Neural cell (in vitro differentiated cells): Measurements from ENCODE around the gene RTL9. TPM values are rescaled to one million over a fixed set of nuclear protein-coding genes. Genes with fewer than 3 reads are reported as not detected.

Source experiments
- H2AFZ ChIP-seq: fragments of 200-600, 300-800 bp; sonication (generic), shearing (Covaris generic); 2 replicates; pipeline ENCODE4 v1.6.0; 2014; ENCODE audit warnings: low read depth, mild to moderate bottlenecking, antibody characterized with exemption, low read length, moderate library complexity
- H3F3A ChIP-seq: fragments of 200-600 bp; shearing (Covaris generic); 2 replicates; pipeline ENCODE4 v1.6.1; 2016; ENCODE audit warnings: mild to moderate bottlenecking, moderate library complexity, mixed read lengths, antibody characterized with exemption, low read length; ENCODE audit not compliant: insufficient read depth, poor library complexity, severe bottlenecking
- H3K27ac ChIP-seq: fragments of 200-600, 300-800 bp; sonication (generic), shearing (Covaris generic); 2 replicates; pipeline ENCODE4 v1.5.1; 2014; ENCODE audit warnings: mild to moderate bottlenecking, low read length, moderate library complexity
- H3K27me3 ChIP-seq: fragments of 300-800, 200-600 bp; sonication (generic), shearing (Covaris generic); 2 replicates; pipeline ENCODE4 v1.6.0; 2014; ENCODE audit warnings: mild to moderate bottlenecking, low read depth, low read length, moderate library complexity; ENCODE audit not compliant: insufficient read depth
- H3K36me3 ChIP-seq: fragments of 300-800, 200-600 bp; sonication (generic), shearing (Covaris generic); 2 replicates; pipeline ENCODE4 v1.5.1; 2014; ENCODE audit warnings: mild to moderate bottlenecking, antibody characterized with exemption, low read length, moderate library complexity; ENCODE audit not compliant: insufficient read depth
- H3K4me2 ChIP-seq: fragments of 300-800, 200-600 bp; sonication (generic), shearing (Covaris generic); 2 replicates; pipeline ENCODE4 v1.6.0; 2014; ENCODE audit warnings: mild to moderate bottlenecking, low read length
- H3K4me3 ChIP-seq: fragments of 300-800, 200-600 bp; sonication (generic), shearing (Covaris generic); 2 replicates; pipeline ENCODE4 v1.5.1; 2014; ENCODE audit warnings: mild to moderate bottlenecking, low read length, moderate library complexity
- H3K79me2 ChIP-seq: fragments of 200-600 bp; shearing (Covaris generic); replicated peaks from 2 replicates; pipeline ENCODE4 v1.6.0; 2014; ENCODE audit warnings: mild to moderate bottlenecking, low read length, moderate library complexity; ENCODE audit not compliant: insufficient read depth
- H3K9ac ChIP-seq: fragments of 300-800, 200-600 bp; sonication (generic), shearing (Covaris generic); 2 replicates; pipeline ENCODE4 v1.6.1; 2016; ENCODE audit warnings: mild to moderate bottlenecking, low read length, mixed read lengths
- H3K9me2 ChIP-seq: fragments of 200-600 bp; shearing (Covaris generic); 2 replicates; pipeline ENCODE4 v1.6.1; 2016; ENCODE audit warnings: mild to moderate bottlenecking, low read length, mixed read lengths; ENCODE audit not compliant: insufficient read depth
- H3K9me3 ChIP-seq: fragments of 200-600, 300-800 bp; sonication (generic), shearing (Covaris generic); 2 replicates; pipeline ENCODE4 v1.6.1; 2016; ENCODE audit warnings: mild to moderate bottlenecking, mixed run types, low read length, moderate library complexity, mixed read lengths
- H4K20me1 ChIP-seq: fragments of 200-600 bp; shearing (Covaris generic); 2 replicates; pipeline ENCODE4 v1.6.1; 2016; ENCODE audit warnings: mild to moderate bottlenecking, mixed run types; ENCODE audit not compliant: insufficient read depth
- CTCF ChIP-seq: fragments of 450-650 bp; IDR thresholded peaks from 2 replicates; pipeline ENCODE4 v1.5.1; 2014; ENCODE audit warnings: antibody characterized with exemption, mild to moderate bottlenecking, moderate library complexity; ENCODE audit not compliant: poor library complexity, severe bottlenecking
- EP300 ChIP-seq: fragments of 450-650 bp; conservative IDR thresholded peaks from 2 replicates; pipeline ENCODE4 v1.6.1; 2014; ENCODE audit warnings: antibody characterized with exemption, mild to moderate bottlenecking, moderate library complexity; ENCODE audit not compliant: poor library complexity, severe bottlenecking
- EZH2 ChIP-seq: fragments of 200-600, 300-800 bp; shearing (Covaris generic), sonication (generic); IDR thresholded peaks from 2 replicates; pipeline ENCODE4 v1.6.1; 2014; ENCODE audit warnings: antibody characterized with exemption, low read length, borderline replicate concordance, mild to moderate bottlenecking; ENCODE audit not compliant: insufficient read depth, poor library complexity, severe bottlenecking
- MXI1 ChIP-seq: fragments of 450-650 bp; conservative IDR thresholded peaks from 2 replicates; pipeline ENCODE4 v1.6.1; 2014; ENCODE audit warnings: antibody characterized with exemption, mild to moderate bottlenecking; ENCODE audit not compliant: poor library complexity, severe bottlenecking
- POLR2AphosphoS5 ChIP-seq: IDR thresholded peaks from 2 replicates; pipeline ENCODE4 v1.6.1; 2012
- RAD21 ChIP-seq: fragments of 450-650 bp; conservative IDR thresholded peaks from 2 replicates; pipeline ENCODE4 v1.6.1; 2014; ENCODE audit warnings: antibody characterized with exemption, mild to moderate bottlenecking, moderate library complexity
- REST ChIP-seq: IDR thresholded peaks from 2 replicates; pipeline ENCODE4 v1.6.1; 2012; ENCODE audit warnings: borderline replicate concordance
- SMC3 ChIP-seq: fragments of 450-650 bp; conservative IDR thresholded peaks from 2 replicates; pipeline ENCODE4 v1.6.1; 2014; ENCODE audit warnings: antibody characterized with exemption, mild to moderate bottlenecking, moderate library complexity; ENCODE audit not compliant: poor library complexity
- TAF1 ChIP-seq: IDR thresholded peaks from 2 replicates; pipeline ENCODE4 v1.6.1; 2012; ENCODE audit warnings: low read depth
- polyA plus RNA-seq: library from polyadenylated mRNA; depleted of rRNA; stranded (reverse); fragments of >200 nt; gene quantifications from 2 replicates; pipeline ENCODE4 v1.2.3, GENCODE V29; 2014

RTL9 gene
- polyA plus RNA-seq, 1 donor from 2014 or later = 0.58 TPM

DNA sequence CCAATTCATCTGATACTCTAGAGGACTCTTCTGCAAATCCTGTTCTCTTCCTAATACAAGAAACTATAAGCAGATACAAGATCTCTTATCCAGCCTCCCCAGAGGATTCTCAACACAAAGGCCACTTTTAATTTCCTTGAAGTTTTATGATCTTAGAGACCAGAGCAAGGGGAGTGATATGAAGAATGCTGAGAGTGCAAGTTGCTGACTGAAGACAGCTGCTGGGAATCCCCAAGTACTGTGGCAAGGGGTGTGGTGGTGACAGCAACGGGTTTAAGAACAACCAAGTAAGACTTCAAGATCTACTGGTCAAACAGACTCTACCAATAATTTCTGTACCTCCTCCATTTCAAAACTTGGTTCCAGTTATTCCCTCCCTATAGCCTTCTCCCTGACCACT is 47.8 kb upstream of the RTL9 start:
- no peak overlapping the region for H3K4me3 ChIP-seq
- no peaks in the 10 kb centered on the region for H3K9me3 ChIP-seq
- H3K27me3 ChIP-seq = no peaks in the 10 kb centered on the region
- no peaks in the 10 kb centered on the region for H3F3A ChIP-seq
- H3K79me2 ChIP-seq = peaks cover 4% of the 10 kb centered on the region
- H3K4me2 ChIP-seq = no peak overlapping the region
- TF ChIP-seq RAD21 (no peak), SMC3 (no peak), REST (no peak), EZH2 (no peak), TAF1 (no peak), POLR2AphosphoS5 (no peak), CTCF (no peak), MXI1 (no peak), EP300 (no peak)
- no peaks in the 10 kb centered on the region for H4K20me1 ChIP-seq
- no peak overlapping the region for H3K27ac ChIP-seq
- no peak overlapping the region for H2AFZ ChIP-seq
- H3K9ac ChIP-seq = no peak overlapping the region
- no peaks in the 10 kb centered on the region for H3K9me2 ChIP-seq
- no peaks in the 10 kb centered on the region for H3K36me3 ChIP-seq

- Histone ChIP-seq H3K4me2 (no peak overlapping the region), H3K79me2 (peaks cover 9% of the 10 kb centered on the region), H2AFZ (no peak overlapping the region), H3K4me3 (no peak overlapping the region), H3K9ac (no peak overlapping the region), H3K9me2 (no peaks in the 10 kb centered on the region), H3K27ac (no peak overlapping the region), H3K9me3 (no peaks in the 10 kb centered on the region), H3K27me3 (no peaks in the 10 kb centered on the region), H3F3A (no peaks in the 10 kb centered on the region), H3K36me3 (no peaks in the 10 kb centered on the region), H4K20me1 (no peaks in the 10 kb centered on the region)
- TF ChIP-seq MXI1 (no peak), POLR2AphosphoS5 (no peak), REST (no peak), RAD21 (no peak), TAF1 (no peak), SMC3 (no peak), EZH2 (no peak), EP300 (no peak), CTCF (no peak)
Observed at GRCh38 chrX:110311437-110312230, 47.0 kb upstream of the RTL9 start.
